GM12801 (cell line): Measurements from ENCODE around the gene CAST.

ENCODE experiments used
- TF ChIP-seq, protein P1 (sequence below): IDR thresholded peaks from one replicate; pipeline ENCODE4 v1.5.1; 2011; ENCODE audit warnings: control low read depth; ENCODE audit not compliant: insufficient read length; ENCODE audit errors: extremely low read depth

Gene CAST

DNA sequence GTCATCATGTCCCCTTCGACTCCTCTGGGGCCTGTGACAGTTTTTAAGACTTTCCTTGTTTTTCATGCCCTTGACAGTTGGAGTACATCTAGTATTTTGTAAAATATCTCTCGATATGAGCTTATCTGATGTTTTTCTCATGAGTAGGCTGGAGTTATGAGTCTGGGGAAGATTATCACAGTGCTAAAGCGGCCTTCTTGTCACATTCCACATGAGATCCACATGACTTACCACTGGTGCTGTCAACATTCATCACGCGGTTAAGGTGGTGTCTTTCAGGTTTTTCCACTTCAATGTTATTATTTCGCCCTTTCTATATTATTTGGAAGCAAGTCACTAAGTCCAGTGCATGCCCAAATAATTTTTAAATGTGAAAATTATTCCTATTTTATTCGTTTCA, 17.1 kb upstream of the CAST start:
- TF ChIP-seq, protein P1, sequence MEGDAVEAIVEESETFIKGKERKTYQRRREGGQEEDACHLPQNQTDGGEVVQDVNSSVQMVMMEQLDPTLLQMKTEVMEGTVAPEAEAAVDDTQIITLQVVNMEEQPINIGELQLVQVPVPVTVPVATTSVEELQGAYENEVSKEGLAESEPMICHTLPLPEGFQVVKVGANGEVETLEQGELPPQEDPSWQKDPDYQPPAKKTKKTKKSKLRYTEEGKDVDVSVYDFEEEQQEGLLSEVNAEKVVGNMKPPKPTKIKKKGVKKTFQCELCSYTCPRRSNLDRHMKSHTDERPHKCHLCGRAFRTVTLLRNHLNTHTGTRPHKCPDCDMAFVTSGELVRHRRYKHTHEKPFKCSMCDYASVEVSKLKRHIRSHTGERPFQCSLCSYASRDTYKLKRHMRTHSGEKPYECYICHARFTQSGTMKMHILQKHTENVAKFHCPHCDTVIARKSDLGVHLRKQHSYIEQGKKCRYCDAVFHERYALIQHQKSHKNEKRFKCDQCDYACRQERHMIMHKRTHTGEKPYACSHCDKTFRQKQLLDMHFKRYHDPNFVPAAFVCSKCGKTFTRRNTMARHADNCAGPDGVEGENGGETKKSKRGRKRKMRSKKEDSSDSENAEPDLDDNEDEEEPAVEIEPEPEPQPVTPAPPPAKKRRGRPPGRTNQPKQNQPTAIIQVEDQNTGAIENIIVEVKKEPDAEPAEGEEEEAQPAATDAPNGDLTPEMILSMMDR, result no peak

GRCh38 chr5:96648023-96648422, 14.2 kb upstream of the CAST start:
- TF ChIP-seq, protein P1, result no peak

- TF ChIP-seq, protein P1, result no peak
These were observed 13.6 kb upstream of the CAST start for GRCh38 chr5:96648593-96648992.

DNA sequence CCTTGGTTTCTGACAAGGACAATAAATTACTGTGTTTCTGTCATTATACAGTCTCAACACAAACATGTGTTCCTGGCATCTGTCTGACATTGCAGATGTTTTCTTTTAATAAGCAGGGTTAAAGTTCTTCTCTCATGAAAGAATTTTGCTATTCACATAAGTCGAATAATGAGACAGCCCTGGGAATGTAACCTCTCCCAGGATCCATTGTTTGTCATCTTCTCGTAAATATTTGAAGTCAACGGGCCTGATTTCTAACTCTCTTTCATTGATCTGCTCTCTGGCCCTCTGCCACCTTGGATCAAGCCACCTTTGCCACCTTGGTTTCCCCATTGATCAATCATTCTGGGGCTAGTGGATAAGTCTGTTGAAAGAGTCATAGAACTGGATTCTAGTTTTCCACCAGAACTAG, 12.9 kb upstream of the CAST start:
- TF ChIP-seq, protein P1, result no peak

DNA sequence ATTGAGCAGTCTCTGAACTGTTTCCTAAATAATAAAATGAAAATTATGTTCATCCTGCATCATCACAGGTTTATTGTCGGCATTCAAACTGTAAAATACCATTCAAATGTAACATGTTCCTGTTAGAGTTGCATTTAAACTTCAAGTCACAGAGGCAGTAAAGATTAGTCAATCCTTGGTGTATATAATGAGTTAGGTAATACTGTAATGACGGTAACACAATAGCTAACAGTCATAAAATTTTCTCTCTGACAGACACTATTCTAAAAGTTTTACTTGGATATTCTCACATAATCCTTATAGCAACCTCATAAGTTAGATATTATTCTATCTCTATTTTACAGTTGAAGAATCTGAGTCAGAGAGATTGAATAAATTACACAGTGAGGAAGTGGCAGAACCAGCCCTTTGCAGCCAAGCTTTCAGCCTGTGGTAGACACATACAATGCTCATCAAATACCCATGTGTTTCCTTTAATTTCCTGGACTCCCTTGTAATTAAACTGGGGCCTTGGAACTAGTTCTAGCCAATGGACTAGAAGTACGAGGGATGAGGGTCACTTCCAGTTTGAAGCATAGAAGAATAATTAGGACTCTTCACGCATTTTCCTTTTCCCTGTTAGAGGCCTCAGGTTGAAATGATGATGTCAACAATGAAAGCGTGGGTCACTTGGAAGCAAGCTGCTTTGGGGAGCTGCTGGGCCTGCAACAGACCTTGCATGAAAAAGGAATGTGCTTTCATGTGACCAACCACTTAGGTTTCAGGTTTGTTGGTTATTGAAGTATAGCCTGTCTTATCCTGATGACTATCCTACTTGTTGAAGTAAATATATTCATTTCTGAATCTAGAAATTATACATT, 12.3 kb upstream of the CAST start:
- TF ChIP-seq, protein P1, result no peak

DNA sequence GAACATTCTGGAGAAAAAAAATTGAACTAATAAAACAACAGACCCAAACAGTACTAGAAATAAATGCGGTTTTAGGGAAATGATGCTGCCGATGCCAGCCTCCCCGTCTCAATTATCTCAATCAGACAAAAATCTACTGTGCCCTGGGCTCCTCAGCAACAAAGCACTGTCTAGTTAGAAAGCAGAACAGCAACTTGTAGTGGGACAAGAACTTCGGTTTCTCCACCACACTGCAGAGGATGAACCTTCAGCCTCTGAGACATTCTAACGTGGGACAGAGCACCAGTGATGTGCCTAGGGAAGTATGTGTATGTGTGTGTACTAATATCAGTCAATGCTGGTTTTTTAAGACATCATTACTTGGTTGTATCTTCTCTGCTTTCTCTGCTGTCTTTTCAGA, 11.1 kb upstream of the CAST start:
- TF ChIP-seq, protein P1, result no peak

GRCh38 chr5:96651948-96652753, 10.0 kb upstream of the CAST start:
- TF ChIP-seq, protein P1, result no peak
